ENCODE results near the gene CRHR1. TPM values are rescaled to one million over a fixed set of nuclear protein-coding genes. Genes with fewer than 3 reads are reported as not detected.

CRHR1 gene
- total RNA-seq, 2 experiments from 2014 or later = not detected

DNA sequence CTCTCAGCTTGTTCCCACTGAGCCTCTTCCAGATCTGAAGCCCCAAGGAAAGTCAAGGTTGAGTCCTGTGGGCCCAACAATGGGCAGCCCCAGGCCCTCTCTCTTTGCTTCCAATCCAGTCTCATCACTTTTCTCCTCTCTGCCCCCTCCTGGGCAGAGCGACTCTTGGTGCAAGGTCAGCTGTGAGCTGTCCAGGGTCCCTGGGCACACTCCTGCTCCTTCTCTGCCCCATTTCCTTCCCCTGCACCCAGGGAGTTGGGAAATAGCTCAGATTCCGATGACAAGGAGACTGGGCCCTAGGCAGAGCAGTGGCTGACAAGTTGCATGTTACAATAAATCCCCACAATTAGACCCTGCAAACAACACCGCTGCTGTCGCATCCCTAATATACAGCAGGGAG is 16.1 kb upstream of the CRHR1 start:
- ATAC-seq (ENCODE audit: poor library complexity) (no peak), DNase-seq (no peak)
- Mint-ChIP-seq H3K27ac (no peak overlapping the region), H3K9me3 (no peaks in the 10 kb centered on the region), H3K27me3 (peaks cover 70% of the 10 kb centered on the region), H3K36me3 (ENCODE audit: low read depth) (no peaks in the 10 kb centered on the region), H3K4me3 (no peak overlapping the region), H3K4me1 (ENCODE audit: low read depth) (no peaks in the 10 kb centered on the region)
- H3K27me3 ChIP-seq (ENCODE audit: control insufficient read depth in 1 of 2, insufficient read depth in 2 of 2, low read length in 2 of 2) = peaks cover 6 to 27% of the 10 kb centered on the region in 2 experiments
- intact Hi-C loops (cut with DNase I, micrococcal nuclease) = no loop called here
- TF ChIP-seq, protein P1, sequence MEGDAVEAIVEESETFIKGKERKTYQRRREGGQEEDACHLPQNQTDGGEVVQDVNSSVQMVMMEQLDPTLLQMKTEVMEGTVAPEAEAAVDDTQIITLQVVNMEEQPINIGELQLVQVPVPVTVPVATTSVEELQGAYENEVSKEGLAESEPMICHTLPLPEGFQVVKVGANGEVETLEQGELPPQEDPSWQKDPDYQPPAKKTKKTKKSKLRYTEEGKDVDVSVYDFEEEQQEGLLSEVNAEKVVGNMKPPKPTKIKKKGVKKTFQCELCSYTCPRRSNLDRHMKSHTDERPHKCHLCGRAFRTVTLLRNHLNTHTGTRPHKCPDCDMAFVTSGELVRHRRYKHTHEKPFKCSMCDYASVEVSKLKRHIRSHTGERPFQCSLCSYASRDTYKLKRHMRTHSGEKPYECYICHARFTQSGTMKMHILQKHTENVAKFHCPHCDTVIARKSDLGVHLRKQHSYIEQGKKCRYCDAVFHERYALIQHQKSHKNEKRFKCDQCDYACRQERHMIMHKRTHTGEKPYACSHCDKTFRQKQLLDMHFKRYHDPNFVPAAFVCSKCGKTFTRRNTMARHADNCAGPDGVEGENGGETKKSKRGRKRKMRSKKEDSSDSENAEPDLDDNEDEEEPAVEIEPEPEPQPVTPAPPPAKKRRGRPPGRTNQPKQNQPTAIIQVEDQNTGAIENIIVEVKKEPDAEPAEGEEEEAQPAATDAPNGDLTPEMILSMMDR (IDR thresholded peaks at IDR 0.05) = no peak
- ChIA-PET CTCF (no interaction called here), POLR2A (no interaction called here)
- no peak overlapping the region for H3K4me3 ChIP-seq (ENCODE audit: low read length)
- H3K27ac ChIP-seq (ENCODE audit: low read depth in 1 of 2, low read length in 2 of 2) = no peak overlapping the region
- no peaks in the 10 kb centered on the region for H3K4me1 ChIP-seq (ENCODE audit: insufficient read depth, low read length)
- no peaks in the 10 kb centered on the region for H3K36me3 ChIP-seq (ENCODE audit: insufficient read depth, low read length)
- no peaks in the 10 kb centered on the region for H3K9me3 ChIP-seq (ENCODE audit: control insufficient read depth in 1 of 2, insufficient read depth in 1 of 2, low read length in 2 of 2)

GRCh38 chr17:45770632-45771270 is 13.4 kb upstream of the CRHR1 start:
- intact Hi-C loops (cut with DNase I, micrococcal nuclease) = no loop called here
- H3K36me3 ChIP-seq (ENCODE audit: insufficient read depth, low read length) = no peaks in the 10 kb centered on the region
- Mint-ChIP-seq H3K27ac (no peak overlapping the region), H3K9me3 (no peaks in the 10 kb centered on the region), H3K4me3 (no peak overlapping the region), H3K4me1 (ENCODE audit: low read depth) (no peaks in the 10 kb centered on the region), H3K27me3 (peaks cover 68% of the 10 kb centered on the region), H3K36me3 (ENCODE audit: low read depth) (no peaks in the 10 kb centered on the region)
- H3K4me1 ChIP-seq (ENCODE audit: insufficient read depth, low read length) = no peaks in the 10 kb centered on the region
- DNase-seq = no peak
- H3K27ac ChIP-seq (ENCODE audit: low read depth in 1 of 2, low read length in 2 of 2) = no peak overlapping the region
- H3K4me3 ChIP-seq (ENCODE audit: low read length) = no peak overlapping the region
- no peaks in the 10 kb centered on the region for H3K9me3 ChIP-seq (ENCODE audit: control insufficient read depth in 1 of 2, insufficient read depth in 1 of 2, low read length in 2 of 2)
- no peak for ATAC-seq (ENCODE audit: poor library complexity)
- ChIA-PET POLR2A (no interaction called here), CTCF (no interaction called here)
- TF ChIP-seq, protein P1 (IDR thresholded peaks at IDR 0.05) = no peak
- H3K27me3 ChIP-seq (ENCODE audit: control insufficient read depth in 1 of 2, insufficient read depth in 2 of 2, low read length in 2 of 2) = peaks cover 10 to 29% of the 10 kb centered on the region in 2 experiments

- Histone ChIP-seq H3K36me3 (ENCODE audit: insufficient read depth, low read length) (no peaks in the 10 kb centered on the region), H3K27me3 (ENCODE audit: control insufficient read depth in 1 of 2, insufficient read depth in 2 of 2, low read length in 2 of 2) (peaks cover 10 to 33% of the 10 kb centered on the region in 2 experiments), H3K27ac (ENCODE audit: low read depth in 1 of 2, low read length in 2 of 2) (no peak overlapping the region), H3K4me1 (ENCODE audit: insufficient read depth, low read length) (no peaks in the 10 kb centered on the region), H3K4me3 (ENCODE audit: low read length) (no peak overlapping the region), H3K9me3 (ENCODE audit: control insufficient read depth in 1 of 2, insufficient read depth in 1 of 2, low read length in 2 of 2) (no peaks in the 10 kb centered on the region)
- TF ChIP-seq, protein P1 (IDR thresholded peaks at IDR 0.05) = no peak
- intact Hi-C loops (cut with DNase I, micrococcal nuclease) = no loop called here
- Mint-ChIP-seq H3K4me1 (ENCODE audit: low read depth) (no peaks in the 10 kb centered on the region), H3K9me3 (no peaks in the 10 kb centered on the region), H3K4me3 (no peak overlapping the region), H3K27ac (no peak overlapping the region), H3K36me3 (ENCODE audit: low read depth) (no peaks in the 10 kb centered on the region), H3K27me3 (peaks cover 70% of the 10 kb centered on the region)
- ATAC-seq (ENCODE audit: poor library complexity) (no peak), DNase-seq (no peak)
- POLR2A ChIA-PET = interaction anchor here (0.6 kb wide), 1 partner anchor 44 kb away, joined by 3 read pairs; no protein-coding TSS in a partner anchor
- CTCF ChIA-PET = no interaction called here
Observed at GRCh38 chr17:45771271-45771959, 12.7 kb upstream of the CRHR1 start.

Data from CD4-positive, alpha-beta T cell (primary cell).